DMS114 treated with DMSO at 0.1 percent for 48 hours (cell line): Measurements from ENCODE around the gene CPLANE2.
"Not testable (repeated sequence)": the region's sequence is repeated elsewhere in the genome, so short reads cannot be mapped to it uniquely, and the experiment has no call there.

Source experiments
- DNase-seq: peaks from one replicate; lab custom pipeline; 2025; ENCODE audit not compliant: unreplicated experiment; lab: John Stamatoyannopoulos, UW

Gene CPLANE2

GRCh38 chr1:16231331-16232315 lies 5.4 kb downstream of the CPLANE2 start:
- DNase-seq, result no peak

DNA sequence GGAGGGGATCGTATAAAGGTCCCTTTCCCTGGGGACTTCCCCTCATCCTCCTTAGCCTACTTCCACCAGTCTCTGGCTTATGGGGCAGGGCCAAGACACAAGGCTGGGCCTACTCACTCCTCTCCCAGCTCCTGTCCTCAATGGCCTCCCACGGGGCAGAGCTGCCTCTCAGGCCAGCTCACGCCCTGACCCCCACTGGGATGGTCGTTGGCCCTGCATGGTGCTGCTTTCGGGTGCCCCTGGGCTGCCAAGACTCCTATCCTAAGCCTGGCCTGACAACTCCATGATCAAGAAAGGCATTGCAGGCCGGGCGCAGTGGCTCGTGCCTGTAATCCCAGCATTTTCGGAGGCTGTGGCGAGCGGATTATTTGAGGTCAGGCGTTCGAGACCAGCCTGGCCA lies 6.2 kb downstream of the CPLANE2 start:
- DNase-seq, result no peak

DNA sequence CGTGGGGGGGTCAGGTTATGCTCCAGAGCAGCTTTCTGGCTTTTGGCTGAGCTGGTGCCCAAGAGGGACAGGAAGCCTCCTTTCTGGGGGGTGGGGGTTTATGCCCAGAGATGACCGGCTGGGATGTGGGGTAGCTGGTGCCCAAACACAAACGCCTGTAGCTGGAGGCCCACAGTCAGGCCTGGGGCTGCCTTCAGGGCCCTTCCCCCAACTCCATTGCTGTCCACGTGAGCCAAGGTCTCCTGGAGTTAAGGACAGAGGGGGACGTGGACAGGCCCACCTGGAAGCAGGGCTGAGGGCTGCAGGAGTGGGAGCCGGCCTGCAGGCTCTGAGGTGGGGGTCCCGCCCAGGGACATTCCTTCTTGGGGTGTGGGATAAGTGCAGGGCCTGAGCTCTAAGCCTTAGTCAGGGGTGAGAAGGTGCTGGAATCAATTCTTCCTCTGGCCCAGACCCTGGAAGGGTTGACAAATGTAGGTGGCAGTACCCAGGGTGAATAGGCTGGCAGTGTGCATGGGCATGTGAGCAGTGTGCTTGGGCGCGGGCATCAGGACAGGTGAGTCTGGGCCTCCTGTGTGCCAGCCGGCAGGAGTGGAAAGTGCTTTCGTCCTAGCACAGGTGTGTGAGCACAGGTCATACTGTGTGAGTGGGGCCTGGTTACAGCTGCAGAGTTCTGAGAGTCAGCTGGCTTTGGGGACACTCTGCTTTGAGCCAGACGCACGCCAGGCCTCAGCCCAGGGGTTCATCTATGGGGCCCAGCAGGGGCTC lies 6.8 kb downstream of the CPLANE2 start:
- no peak for DNase-seq

DNA sequence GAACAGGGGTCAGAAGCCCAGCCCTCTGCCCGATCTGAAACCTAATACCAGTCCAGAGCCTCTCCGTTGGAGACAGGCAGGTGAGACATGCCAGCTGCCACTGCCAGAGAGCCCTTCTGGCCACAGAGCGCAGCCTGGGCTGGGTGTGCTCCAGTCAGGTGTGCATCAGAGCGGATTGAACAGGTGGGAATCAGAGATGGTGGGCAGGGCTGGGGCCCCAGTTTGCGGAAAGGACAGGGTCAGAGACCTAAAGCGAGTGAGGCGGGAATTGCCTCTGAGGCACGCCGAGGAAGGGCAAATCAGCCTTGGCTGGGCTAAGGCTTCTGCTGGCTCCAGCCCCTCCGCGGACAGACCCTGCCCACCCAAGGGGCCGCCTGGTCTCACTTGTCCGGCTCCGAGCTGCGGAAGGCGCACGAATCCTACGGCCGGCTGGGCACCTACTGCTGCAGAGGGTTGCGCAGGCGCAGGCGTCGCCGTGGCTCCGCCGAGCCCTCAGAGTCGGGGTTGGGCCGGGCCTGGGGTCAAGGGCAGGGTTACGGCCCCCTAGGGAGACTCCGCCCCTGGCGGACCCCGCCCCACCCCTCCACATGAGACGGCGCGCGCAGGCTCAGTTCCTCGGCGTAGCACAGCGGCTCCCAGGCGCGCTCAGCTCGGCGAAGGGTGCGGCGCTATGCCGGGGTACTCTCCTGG lies 10.3 kb downstream of the CPLANE2 start:
- DNase-seq, result no peak

DNA sequence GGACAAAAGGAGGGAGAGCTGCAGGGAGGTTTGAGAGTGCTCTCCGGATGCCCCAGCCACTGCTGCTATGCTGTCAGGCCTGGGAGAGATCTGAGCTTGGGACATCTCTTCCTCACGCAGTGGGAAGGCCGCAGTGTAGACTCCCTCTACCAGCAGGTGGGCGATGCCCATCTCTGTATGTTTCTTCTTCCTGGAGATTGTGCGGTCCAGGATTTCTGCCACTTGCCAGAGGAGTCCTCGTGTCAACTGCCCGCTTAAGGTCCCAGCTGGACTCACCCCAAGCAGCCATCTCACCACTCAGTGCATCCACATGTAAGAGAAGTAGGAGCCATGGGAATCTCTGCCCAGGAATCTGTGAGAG lies 10.9 kb downstream of the CPLANE2 start:
- no peak for DNase-seq

- no peak for DNase-seq
Measured at GRCh38 chr1:16224472-16224871, 12.5 kb downstream of the CPLANE2 start.

- not testable (repeated sequence) for DNase-seq
Measured at GRCh38 chr1:16222716-16223115, 14.3 kb downstream of the CPLANE2 start.

GRCh38 chr1:16221499-16221898 lies 15.5 kb downstream of the CPLANE2 start:
- DNase-seq, result no peak

DNA sequence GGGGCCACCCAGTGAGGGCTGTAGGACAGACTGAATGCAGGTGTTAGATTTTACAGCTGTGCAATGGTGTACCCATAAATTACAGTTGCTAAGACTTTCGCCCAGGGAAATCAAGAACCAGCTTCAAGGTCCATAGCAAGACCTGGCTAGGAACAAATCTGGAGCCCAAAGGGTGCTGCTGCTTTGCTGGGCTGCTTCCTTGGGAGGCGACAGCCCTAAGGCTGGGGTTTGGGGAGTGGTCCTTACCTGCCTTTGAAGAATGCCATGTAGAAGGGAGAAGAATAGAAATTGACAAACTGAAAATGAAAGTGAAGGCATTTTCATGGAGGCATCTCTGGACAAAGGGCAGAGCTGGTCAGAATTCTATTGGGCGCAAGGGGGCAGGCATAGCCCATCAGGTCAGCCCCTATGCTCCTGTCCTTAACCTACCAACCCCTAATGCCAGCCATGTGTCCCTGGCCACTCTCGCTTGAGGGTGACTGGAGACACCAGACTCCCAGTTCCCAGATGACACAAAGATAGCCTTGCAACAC lies 16.9 kb downstream of the CPLANE2 start:
- DNase-seq, result no peak

- no peak for DNase-seq
Measured at GRCh38 chr1:16218674-16219071, 18.3 kb downstream of the CPLANE2 start.

DNA sequence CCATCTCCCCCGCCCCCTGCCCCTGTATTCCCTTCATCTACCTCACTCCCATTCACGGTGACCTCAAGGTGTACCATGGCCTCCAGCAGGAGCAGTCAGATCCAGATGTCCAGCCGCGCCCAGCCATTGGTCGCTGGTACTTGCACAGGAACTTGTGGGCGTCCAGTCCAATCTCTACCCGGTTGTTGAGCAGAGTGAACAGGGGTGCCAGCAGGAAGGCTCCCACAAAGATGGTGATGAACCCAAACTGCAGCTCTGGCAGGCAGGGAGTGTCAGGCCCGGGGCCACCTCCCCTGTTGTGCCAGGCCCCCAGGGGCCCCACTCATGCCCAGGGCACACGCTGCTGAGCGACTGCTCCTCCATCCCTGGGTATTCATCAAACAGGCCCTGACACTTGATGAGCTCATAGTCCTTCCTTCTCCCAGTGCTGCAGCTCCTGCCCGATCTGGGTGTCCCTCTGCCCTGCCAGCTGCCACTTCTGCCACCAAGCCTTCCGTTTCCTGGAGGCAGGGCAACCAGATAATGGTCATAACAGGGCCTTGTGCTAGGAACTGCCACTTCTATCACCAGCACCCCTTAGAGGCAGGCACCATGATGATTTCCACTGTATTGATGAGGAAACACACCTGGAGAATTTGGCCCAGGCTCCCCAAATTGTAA lies 18.8 kb downstream of the CPLANE2 start:
- DNase-seq, result no peak

DNA sequence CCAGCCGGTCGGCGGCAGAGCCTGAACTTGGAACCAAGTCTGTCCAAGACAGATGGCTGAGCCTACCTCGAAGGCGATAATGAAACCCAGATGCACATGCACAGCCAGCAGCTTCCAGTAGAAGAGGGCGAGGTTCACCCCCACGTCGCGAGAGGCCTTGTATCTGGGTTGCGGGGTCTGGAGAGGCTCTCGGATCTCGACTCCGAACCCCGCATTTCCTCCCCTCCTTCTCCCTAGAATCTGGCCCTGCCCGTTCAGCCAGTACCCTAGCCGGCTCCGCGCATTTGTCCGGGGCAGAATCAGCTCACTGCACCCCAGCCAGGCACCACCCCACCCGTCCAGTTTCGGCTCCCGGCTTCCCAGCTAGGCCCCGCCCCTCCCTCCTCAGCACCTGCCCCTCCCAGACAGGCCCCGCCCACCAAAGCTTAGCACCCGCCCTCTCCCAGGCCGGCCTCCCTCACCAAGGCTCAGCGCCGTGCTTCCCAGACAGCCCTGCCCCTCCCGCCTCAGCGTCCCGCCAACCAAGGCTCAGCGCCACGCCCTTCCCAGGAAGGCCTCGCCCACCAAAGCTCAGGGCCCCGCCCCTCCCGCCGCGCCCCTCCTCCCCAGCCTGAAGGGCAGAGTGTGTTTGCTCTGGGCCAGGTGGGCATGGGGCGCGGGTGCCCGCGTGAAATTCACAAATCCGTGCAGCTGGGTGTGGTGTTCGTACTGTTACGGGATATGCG lies 19.8 kb downstream of the CPLANE2 start:
- DNase-seq, result peak; percentile 90

- DNase-seq, result peak; percentile 70
Measured at GRCh38 chr1:16215882-16216753, 20.9 kb downstream of the CPLANE2 start.

- not testable (repeated sequence) for DNase-seq
Measured at GRCh38 chr1:16215240-16215639, 21.7 kb downstream of the CPLANE2 start.

DNA sequence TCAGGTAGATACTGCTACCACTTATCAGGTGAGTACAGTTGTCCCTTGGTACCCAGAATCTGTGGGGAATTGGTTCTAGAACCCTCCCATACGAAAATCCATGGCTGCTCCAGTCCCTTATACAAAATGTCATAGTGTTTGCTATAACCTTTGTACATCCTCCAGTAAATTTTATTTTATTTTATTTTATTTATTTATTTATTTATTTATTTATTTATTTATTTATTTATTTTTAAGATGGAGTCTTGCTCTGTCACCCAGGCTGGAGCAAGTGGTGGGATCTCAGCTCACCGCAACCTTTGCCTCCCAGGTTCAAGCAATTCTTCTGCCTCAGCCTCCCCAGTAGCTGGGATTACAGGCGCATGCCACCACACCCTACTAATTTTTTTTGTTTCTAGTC lies 23.4 kb downstream of the CPLANE2 start:
- DNase-seq, result not testable (repeated sequence)

DNA sequence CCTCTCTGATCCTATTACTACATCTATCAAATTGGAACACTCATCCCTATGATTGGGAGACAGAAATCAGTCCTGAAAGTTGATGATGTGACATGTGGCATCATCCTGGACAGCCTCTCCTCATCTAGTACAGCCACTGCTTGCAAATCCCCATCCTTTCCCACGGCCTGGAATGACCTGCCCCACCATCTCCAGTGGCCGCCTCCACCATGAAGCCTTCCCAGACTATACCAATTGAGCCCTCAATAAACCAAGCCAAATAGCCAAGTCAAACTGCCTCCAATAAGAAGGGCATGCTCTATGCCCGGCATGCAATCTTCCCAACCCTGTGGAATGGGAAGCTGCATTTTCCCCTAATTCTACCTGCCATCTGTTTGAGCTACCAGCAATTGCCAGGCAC lies 24.0 kb downstream of the CPLANE2 start:
- DNase-seq, result no peak

DNA sequence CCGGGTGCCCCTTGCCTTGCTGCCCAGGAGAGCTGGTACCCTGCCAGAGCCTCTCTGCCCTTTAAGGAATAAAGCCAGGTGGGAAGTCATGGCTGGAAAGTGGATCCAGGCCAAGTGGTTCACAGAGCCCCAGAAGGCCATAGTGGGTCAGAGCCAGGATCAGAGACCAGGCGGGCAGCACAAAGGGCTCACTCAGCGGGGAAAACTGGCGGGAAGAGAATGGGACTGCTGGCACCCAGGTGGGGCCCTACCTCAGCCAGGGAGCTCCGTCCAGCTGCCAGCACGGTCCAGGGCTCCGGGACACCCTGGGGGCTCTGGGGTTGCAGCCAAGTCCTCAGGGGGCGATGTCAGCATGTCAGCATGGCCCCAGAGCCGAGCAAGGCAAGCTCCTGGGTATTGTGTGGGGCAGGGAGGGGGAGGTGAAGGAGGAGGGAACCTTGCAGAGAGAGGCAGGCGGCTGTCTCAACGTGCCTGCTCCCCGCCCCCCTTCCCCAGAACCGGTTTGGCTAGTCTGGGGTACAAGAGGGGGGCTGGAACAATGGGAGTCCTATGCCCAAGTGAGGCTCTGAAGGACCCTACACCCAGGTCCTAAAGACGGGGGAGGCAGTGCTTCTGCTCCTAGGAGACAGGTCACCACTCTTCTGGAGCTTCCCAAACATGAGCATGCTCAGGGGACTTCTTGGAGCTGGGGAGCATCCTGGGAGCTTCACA lies 24.6 kb downstream of the CPLANE2 start, which contains the start of gene ARHGEF19:
Gene ARHGEF19, minus strand, starts transcription at position 402 of the 711 bp plus-strand sequence. CDS start 3,598 bp downstream, outside the sequence.
- DNase-seq, result no peak

DNA sequence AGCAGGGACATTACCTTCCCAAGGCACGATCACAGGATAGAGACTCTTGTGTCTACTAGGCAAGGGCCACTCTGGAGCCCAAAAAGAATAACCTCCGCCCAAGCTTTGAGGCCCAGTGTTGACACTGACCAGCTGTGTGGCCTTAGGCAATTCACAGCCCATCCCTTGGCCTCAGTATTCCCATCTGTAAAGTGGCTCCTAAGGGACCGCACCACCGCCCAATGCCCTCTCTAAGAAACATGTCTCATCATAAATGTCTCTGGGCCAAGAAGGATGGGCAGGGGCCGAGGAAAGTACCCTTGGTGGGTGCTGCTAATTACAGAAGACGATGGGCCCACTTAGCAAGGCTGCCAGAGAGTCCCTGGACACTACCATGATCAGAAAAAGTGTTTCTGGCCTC lies 25.2 kb downstream of the CPLANE2 start:
- DNase-seq, result no peak
